DOHH2 (cell line): ENCODE measurements around the gene KRT222.

Experiments used
- H3F3A ChIP-seq: fragments of 200-600 bp; sonication (generic), shearing (Covaris generic); 2 replicates; pipeline ENCODE4 v1.6.0; 2016; ENCODE audit warnings: antibody characterized with exemption, mild to moderate bottlenecking; ENCODE audit not compliant: control insufficient read depth, insufficient read depth
- H3K27ac ChIP-seq: fragments of 200-600 bp; sonication (generic); 2 replicates; pipeline ENCODE4 v1.5.1; 2014; ENCODE audit warnings: low read depth, mild to moderate bottlenecking, low read length, moderate library complexity
- H3K27me3 ChIP-seq: fragments of 200-600 bp; sonication (generic); 2 replicates; pipeline ENCODE4 v1.6.1; 2014; ENCODE audit warnings: mild to moderate bottlenecking, low read length, mixed read lengths; ENCODE audit not compliant: control insufficient read depth
- H3K36me3 ChIP-seq: fragments of 200-600 bp; sonication (generic); 2 replicates; pipeline ENCODE4 v1.6.1; 2014; ENCODE audit warnings: mild to moderate bottlenecking, low read length, moderate library complexity, mixed read lengths; ENCODE audit not compliant: control insufficient read depth
- H3K4me1 ChIP-seq: fragments of 200-600 bp; sonication (generic); 2 replicates; pipeline ENCODE4 v1.6.1; 2014; ENCODE audit warnings: mild to moderate bottlenecking, low read length, mixed read lengths; ENCODE audit not compliant: control insufficient read depth
- H3K4me2 ChIP-seq: fragments of 200-600 bp; sonication (generic); 2 replicates; pipeline ENCODE4 v1.6.0; 2014; ENCODE audit warnings: mild to moderate bottlenecking, low read length, moderate library complexity
- H3K4me3 ChIP-seq: fragments of 200-600 bp; sonication (generic); 2 replicates; pipeline ENCODE4 v1.5.1; 2014; ENCODE audit warnings: mild to moderate bottlenecking, low read length, mixed read lengths
- H3K79me2 ChIP-seq: fragments of 200-600 bp; sonication (generic); 2 replicates; pipeline ENCODE4 v1.6.1; 2014; ENCODE audit warnings: mild to moderate bottlenecking, low read length, mixed read lengths; ENCODE audit not compliant: control insufficient read depth
- H3K9me2 ChIP-seq: fragments of 200-600 bp; sonication (generic); replicated peaks from 2 replicates; pipeline ENCODE4 v1.6.1; 2014; ENCODE audit warnings: mild to moderate bottlenecking, low read length, mixed read lengths; ENCODE audit not compliant: control insufficient read depth
- H3K9me3 ChIP-seq: fragments of 200-600 bp; sonication (generic); 2 replicates; pipeline ENCODE4 v1.6.1; 2014; ENCODE audit warnings: antibody characterized with exemption, low read length, mixed read lengths; ENCODE audit not compliant: control insufficient read depth, insufficient read depth
- H4K20me1 ChIP-seq: fragments of 200-600 bp; sonication (generic); 2 replicates; pipeline ENCODE4 v1.6.0; 2014; ENCODE audit warnings: low read depth, mild to moderate bottlenecking, antibody characterized with exemption, low read length, moderate library complexity; ENCODE audit not compliant: control insufficient read depth, insufficient read depth
- CTCF ChIP-seq: fragments of 200-600 bp; sonication (generic); IDR thresholded peaks from one replicate; pipeline ENCODE4 v1.5.1; 2014; ENCODE audit warnings: antibody characterized with exemption, mild to moderate bottlenecking, low read depth, low read length; ENCODE audit not compliant: poor library complexity, severe bottlenecking
- EZH2phosphoT487 ChIP-seq: fragments of 200-600 bp; sonication (generic); IDR thresholded peaks from 2 replicates; pipeline ENCODE4 v1.6.1; 2017; ENCODE audit warnings: borderline replicate concordance, mild to moderate bottlenecking, antibody characterized with exemption, low read length, moderate library complexity, mixed read lengths

Gene KRT222

GRCh38 chr17:40695874-40696472 is 31.0 kb upstream of the KRT222 start:
- no peak for TF ChIP-seq CTCF
- TF ChIP-seq EZH2phosphoT487: no peak
- Histone ChIP-seq H3K27ac (no peak overlapping the region), H4K20me1 (no peaks in the 10 kb centered on the region), H3K4me2 (no peak overlapping the region), H3K27me3 (peaks cover 21% of the 10 kb centered on the region), H3K36me3 (no peaks in the 10 kb centered on the region), H3K4me1 (no peaks in the 10 kb centered on the region), H3K9me2 (no peaks in the 10 kb centered on the region), H3K4me3 (no peak overlapping the region), H3K79me2 (no peaks in the 10 kb centered on the region), H3F3A (no peaks in the 10 kb centered on the region), H3K9me3 (no peaks in the 10 kb centered on the region)

- Histone ChIP-seq H3K4me3 (no peak overlapping the region), H3K4me2 (no peak overlapping the region), H4K20me1 (no peaks in the 10 kb centered on the region), H3K27me3 (peaks cover 18% of the 10 kb centered on the region), H3K4me1 (no peaks in the 10 kb centered on the region), H3K9me2 (no peaks in the 10 kb centered on the region), H3F3A (no peaks in the 10 kb centered on the region), H3K27ac (no peak overlapping the region), H3K9me3 (no peaks in the 10 kb centered on the region), H3K79me2 (no peaks in the 10 kb centered on the region), H3K36me3 (no peaks in the 10 kb centered on the region)
- TF ChIP-seq EZH2phosphoT487 (no peak), CTCF (no peak)
These were observed 29.6 kb upstream of the KRT222 start for GRCh38 chr17:40694584-40694983.

GRCh38 chr17:40687106-40687505 is 22.1 kb upstream of the KRT222 start:
- TF ChIP-seq EZH2phosphoT487 (no peak), CTCF (no peak)
- H3K4me3 ChIP-seq: no peak overlapping the region
- H3K27ac ChIP-seq: no peak overlapping the region
- no peaks in the 10 kb centered on the region for H4K20me1 ChIP-seq
- no peaks in the 10 kb centered on the region for H3K4me1 ChIP-seq
- no peaks in the 10 kb centered on the region for H3K9me2 ChIP-seq
- H3F3A ChIP-seq: no peaks in the 10 kb centered on the region
- H3K4me2 ChIP-seq: no peak overlapping the region
- no peaks in the 10 kb centered on the region for H3K79me2 ChIP-seq
- no peaks in the 10 kb centered on the region for H3K36me3 ChIP-seq
- H3K27me3 ChIP-seq: peaks cover 8% of the 10 kb centered on the region; the same call in 1 of the 2 replicates
- no peaks in the 10 kb centered on the region for H3K9me3 ChIP-seq
